CD4-positive, alpha-beta T cell treated with Interleukin-2 at 100 ng/mL for 4 hours (primary cell): Measurements from ENCODE around the gene TPD52L1.

Source experiments
- DNase-seq: peaks from one replicate; pipeline ENCODE4 v3.0.0-alpha.2; 2020; ENCODE audit warnings: low spot score

Gene TPD52L1

GRCh38 chr6:125304970-125305660 lies 151.5 kb downstream of the TPD52L1 start:
- DNase-seq: no peak

GRCh38 chr6:125306756-125307149 lies 153.2 kb downstream of the TPD52L1 start:
- no peak for DNase-seq

GRCh38 chr6:125307150-125307838 lies 153.7 kb downstream of the TPD52L1 start:
- DNase-seq: no peak

GRCh38 chr6:125307964-125308615 lies 154.5 kb downstream of the TPD52L1 start:
- DNase-seq: no peak

DNA sequence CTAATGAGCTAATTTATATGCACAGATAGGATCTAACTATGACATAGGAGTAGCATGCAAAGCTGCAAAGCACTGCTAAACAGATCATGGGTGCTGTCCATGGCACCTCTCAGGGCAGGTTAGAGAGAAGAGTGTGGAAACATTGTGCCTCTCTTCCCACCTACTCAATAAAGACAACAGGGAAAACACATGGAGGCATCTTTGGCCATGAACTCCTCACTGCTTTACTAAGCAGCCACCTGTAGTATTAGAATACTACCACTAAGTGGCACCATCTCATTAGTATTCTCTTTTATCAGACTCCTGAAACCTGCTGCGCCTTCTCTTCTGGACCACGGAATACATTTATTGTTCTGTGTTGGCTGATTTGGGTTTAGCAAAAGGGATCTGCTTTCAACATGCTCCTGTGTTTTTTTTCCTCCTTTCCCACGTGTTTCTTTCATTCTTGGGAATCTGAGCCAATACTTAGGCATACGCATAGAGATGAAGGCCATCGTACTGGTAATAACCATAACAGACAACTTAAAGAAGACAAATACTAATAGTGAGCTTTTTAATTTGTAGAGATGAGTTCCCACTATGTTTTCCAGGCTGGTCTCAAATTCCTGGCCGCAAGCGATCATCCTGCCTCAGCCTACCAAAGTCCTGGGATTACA lies 157.5 kb downstream of the TPD52L1 start:
- peak; percentile 63 for DNase-seq

DNA sequence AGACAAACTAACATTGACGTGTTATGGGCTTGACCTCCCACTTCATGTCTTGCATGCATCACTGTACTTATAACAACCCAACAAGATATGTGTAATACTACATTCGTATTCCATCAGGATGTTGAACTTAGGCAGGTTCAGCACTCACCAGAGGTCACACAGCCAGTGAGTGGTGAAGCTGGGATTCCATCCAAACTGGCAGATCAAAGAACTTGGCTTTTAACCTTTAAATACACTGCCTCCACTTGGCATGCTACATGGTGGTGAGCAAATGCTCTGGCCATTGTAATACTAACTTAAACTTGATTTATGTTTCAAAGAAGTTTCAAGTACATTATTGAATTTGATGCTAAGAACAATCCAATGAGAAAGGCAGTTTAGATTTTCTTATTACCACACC lies 158.9 kb downstream of the TPD52L1 start:
- DNase-seq: no peak

DNA sequence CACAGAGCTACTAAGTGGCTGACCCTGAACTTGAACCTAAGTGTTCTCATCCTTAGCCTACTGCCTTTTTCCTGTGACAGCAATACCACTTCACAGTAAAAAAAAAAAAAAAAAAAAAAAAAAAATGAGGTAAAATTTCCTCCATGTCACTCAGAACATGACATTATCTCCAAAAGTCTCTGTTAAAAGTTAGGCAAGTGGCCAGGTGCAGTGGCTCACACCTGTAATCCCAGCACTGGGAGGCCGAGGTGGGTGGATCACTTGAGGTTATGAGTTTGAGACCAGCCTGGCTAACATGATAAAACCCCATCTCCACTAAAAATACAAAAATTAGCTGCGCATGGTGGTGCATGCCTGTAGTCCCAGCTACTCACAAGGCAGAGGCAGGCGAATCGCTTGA lies 159.4 kb downstream of the TPD52L1 start:
- DNase-seq: no peak
